Fibroblast of skin of left quadriceps (primary cell): Measurements from ENCODE around the gene DENND2D.

Experiments
- DNase-seq, 2 experiments: peaks; one replicate each; pipeline ENCODE4 v3.0.0-alpha.2; 2013; ENCODE audit warnings: low read depth in 2 of 2

The DENND2D gene

GRCh38 chr1:111175349-111175748 lies 25.1 kb downstream of the DENND2D start:
- no peak for DNase-seq

GRCh38 chr1:111174070-111174469 lies 26.4 kb downstream of the DENND2D start:
- DNase-seq, result no peak

- no peak for DNase-seq
Measured at GRCh38 chr1:111172463-111172862, 28.0 kb downstream of the DENND2D start.

- no peak for DNase-seq
Measured at GRCh38 chr1:111164151-111164550, 36.3 kb downstream of the DENND2D start.

GRCh38 chr1:111163363-111163762 lies 37.1 kb downstream of the DENND2D start:
- no peak for DNase-seq

GRCh38 chr1:111162488-111162880 lies 38.0 kb downstream of the DENND2D start:
- DNase-seq, result no peak

GRCh38 chr1:111161843-111162487 lies 38.5 kb downstream of the DENND2D start:
- DNase-seq, result no peak

GRCh38 chr1:111157431-111157830 lies 43.0 kb downstream of the DENND2D start:
- no peak for DNase-seq

- no peak for DNase-seq
Measured at GRCh38 chr1:111154021-111154999, 46.1 kb downstream of the DENND2D start.

- no peak for DNase-seq
Measured at GRCh38 chr1:111151838-111152237, 48.6 kb downstream of the DENND2D start.

- no peak for DNase-seq
Measured at GRCh38 chr1:111148376-111148881, 52.0 kb downstream of the DENND2D start.

GRCh38 chr1:111147948-111148347 lies 52.5 kb downstream of the DENND2D start:
- no peak for DNase-seq

- no peak for DNase-seq
Measured at GRCh38 chr1:111145963-111146768, 54.3 kb downstream of the DENND2D start.

- DNase-seq, result no peak
Measured at GRCh38 chr1:111145542-111145941, 54.9 kb downstream of the DENND2D start.

- DNase-seq, result no peak
Measured at GRCh38 chr1:111142356-111142975, 58.0 kb downstream of the DENND2D start.

GRCh38 chr1:111141245-111142220 lies 58.9 kb downstream of the DENND2D start:
- no peak for DNase-seq

- no peak for DNase-seq
Measured at GRCh38 chr1:111140680-111140967, 59.8 kb downstream of the DENND2D start.

GRCh38 chr1:111139956-111140679 lies 60.3 kb downstream of the DENND2D start, which contains the start of the genes CEPT1 and DRAM2:
Gene CEPT1 (plus strand): TSS chr1:111140223. CDS start chr1:111147715, 7,492 bp downstream.
Gene DRAM2 (minus strand): TSS chr1:111140093. CDS start chr1:111131554, 8,539 bp downstream.
- peak; percentile 85 to 88 for DNase-seq

- DNase-seq, result peak in 1 of 2 experiments; percentile 26
Measured at GRCh38 chr1:111139324-111139955, 61.0 kb downstream of the DENND2D start.
